K562 (cell line): Measurements from ENCODE around the gene POLR1D. TPM values are rescaled to one million over a fixed set of nuclear protein-coding genes. Genes with fewer than 3 reads are reported as not detected.

ENCODE experiments used
- ATF3 ChIP-seq, 2 experiments: fragments of 450-650 bp in 1 of 2; sonication (generic) in 1 of 2; formaldehyde crosslinking in 1 of 2; IDR thresholded peaks in 1 of 2; conservative IDR thresholded peaks in 1 of 2; 2 replicates each; pipeline versions ENCODE4 v1.6.1 to v1.8.1; 2016 to 2023; ENCODE audit warnings: mild to moderate bottlenecking in 2 of 2, moderate library complexity in 2 of 2, inconsistent platforms in 1 of 2, missing genetic modification reagents in 1 of 2
- MGA ChIP-seq: fragments of 450-650 bp; IDR thresholded peaks from 2 replicates; pipeline ENCODE4 v1.6.1; 2016; ENCODE audit warnings: mild to moderate bottlenecking, moderate library complexity
- POLR3G ChIP-seq: IDR thresholded peaks from 2 replicates; pipeline ENCODE4 v1.6.1; 2011; ENCODE audit not compliant: insufficient read length, insufficient replicate concordance; ENCODE audit errors: extremely low read depth
- PURB ChIP-seq: sonication (generic); formaldehyde crosslinking; IDR thresholded peaks from 2 replicates; pipeline ENCODE4 v1.9.0; 2021; ENCODE audit warnings: low read depth, mild to moderate bottlenecking, missing genetic modification reagents
- SMARCA4 ChIP-seq: fragments of 450-650 bp; IDR thresholded peaks from 2 replicates; pipeline ENCODE4 v1.6.1; 2016
- STAT5A ChIP-seq: IDR thresholded peaks from 2 replicates; pipeline ENCODE4 v1.6.1; 2012; ENCODE audit warnings: low read length, inconsistent platforms, borderline replicate concordance
- WHSC1 ChIP-seq: IDR thresholded peaks from one replicate; pipeline ENCODE4 v1.6.1; 2012; ENCODE audit warnings: low read length, control low read depth, inconsistent platforms
- ZNF263 ChIP-seq: sonication (generic); formaldehyde crosslinking; IDR thresholded peaks from 2 replicates; pipeline ENCODE4 v1.8.0; 2022; ENCODE audit warnings: mild to moderate bottlenecking, missing genetic modification reagents, borderline replicate concordance
- ZNF609 ChIP-seq: sonication (generic); formaldehyde crosslinking; IDR thresholded peaks from 2 replicates; pipeline ENCODE4 v1.8.1; 2023; ENCODE audit warnings: missing genetic modification reagents, mild to moderate bottlenecking, borderline replicate concordance
- polyA plus RNA-seq, 8 experiments: library from polyadenylated mRNA; depleted of rRNA in 4 of 8; stranded (reverse) in 5 of 8; unstranded in 3 of 8; fragments of >200 nt; fragmentation: Nextera tagmentation in 2 of 8; fragmentation: Illumina TruSeq in 1 of 8; extraction: Ambion mirVana in 2 of 8; extraction: Trizol in 1 of 8; gene quantifications; 2 replicates each; pipeline versions ENCODE4 v1.2.1 to v1.2.3, GENCODE V29; 2011 to 2014; ENCODE audit warnings: inconsistent platforms in 1 of 8, missing spikeins in 1 of 8
- total RNA-seq, 7 experiments: library from RNA; depleted of rRNA in 6 of 7; stranded (reverse); fragments of >200 nt in 6 of 7; fragmentation: Illumina TruSeq in 2 of 7; extraction: Trizol in 2 of 7; gene quantifications; 2 replicates each; pipeline versions ENCODE4 v1.2.1 to v1.2.3, GENCODE V29; 2011 to 2021; ENCODE audit warnings: low replicate concordance in 1 of 7

The POLR1D gene
- total and polyA plus RNA-seq, 9 of the 15 experiments (the other 6 are each of a cell fraction or from before 2014, with no cell fraction given) = 107 to 188 (median 145) TPM

- TF ChIP-seq MGA (no peak), SMARCA4 (peak; percentile 42; the same call in 1 of the 2 replicates), STAT5A (peak; percentile 28; the same call in 1 of the 2 replicates), PURB (CRISPR knock-in tag) (no peak), ZNF263 (CRISPR knock-in tag) (no peak), WHSC1 (no peak), POLR3G (no peak), ATF3 (IDR thresholded peaks at IDR 0.05) (peak; percentile 72), ATF3 (CRISPR knock-in tag; conservative IDR thresholded peaks at IDR 0.05) (no peak), ZNF609 (CRISPR knock-in tag) (no peak)
Observed at GRCh38 chr13:27599845-27600553, 21.7 kb upstream of the POLR1D start (continued).
